Measurements from ENCODE around the gene SPEF2.

SPEF2 gene

GRCh38 chr5:35758151-35758724, 140.6 kb downstream of the SPEF2 start:
- DNase-seq (ENCODE audit: low read depth), result no peak
- no peak overlapping the region for H3K4me3 ChIP-seq (ENCODE audit: low read depth, low read length)
- TF ChIP-seq POLR2A (IDR thresholded peaks at IDR 0.05; ENCODE audit: extremely low read depth, insufficient read length) (no peak), MAX (IDR thresholded peaks at IDR 0.05; ENCODE audit: low read depth, low read length) (no peak), MYC (IDR thresholded peaks at IDR 0.05; ENCODE audit: low read depth, low read length) (no peak), CTCF (IDR thresholded peaks at IDR 0.05; ENCODE audit: low read depth, low read length) (no peak)

- TF ChIP-seq CTCF (IDR thresholded peaks at IDR 0.05; ENCODE audit: low read depth, low read length) (no peak), MYC (IDR thresholded peaks at IDR 0.05; ENCODE audit: low read depth, low read length) (no peak), POLR2A (IDR thresholded peaks at IDR 0.05; ENCODE audit: extremely low read depth, insufficient read length) (no peak), MAX (IDR thresholded peaks at IDR 0.05; ENCODE audit: low read depth, low read length) (no peak)
- DNase-seq (ENCODE audit: low read depth), result no peak
- no peak overlapping the region for H3K4me3 ChIP-seq (ENCODE audit: low read depth, low read length)
These were observed 143.9 kb downstream of the SPEF2 start for GRCh38 chr5:35761541-35761940.

GRCh38 chr5:35762368-35762767, 144.7 kb downstream of the SPEF2 start:
- no peak overlapping the region for H3K4me3 ChIP-seq (ENCODE audit: low read depth, low read length)
- no peak for TF ChIP-seq MAX (IDR thresholded peaks at IDR 0.05; ENCODE audit: low read depth, low read length)
- TF ChIP-seq CTCF (IDR thresholded peaks at IDR 0.05; ENCODE audit: low read depth, low read length), result no peak
- no peak for TF ChIP-seq MYC (IDR thresholded peaks at IDR 0.05; ENCODE audit: low read depth, low read length)
- no peak for TF ChIP-seq POLR2A (IDR thresholded peaks at IDR 0.05; ENCODE audit: extremely low read depth, insufficient read length)
- DNase-seq (ENCODE audit: low read depth), result no peak

- no peak for DNase-seq (ENCODE audit: low read depth)
- no peak overlapping the region for H3K4me3 ChIP-seq (ENCODE audit: low read depth, low read length)
- no peak for TF ChIP-seq MAX (IDR thresholded peaks at IDR 0.05; ENCODE audit: low read depth, low read length)
- no peak for TF ChIP-seq POLR2A (IDR thresholded peaks at IDR 0.05; ENCODE audit: extremely low read depth, insufficient read length)
These were observed 148.3 kb downstream of the SPEF2 start for GRCh38 chr5:35765921-35766320.

- TF ChIP-seq CTCF (IDR thresholded peaks at IDR 0.05; ENCODE audit: low read depth, low read length) (no peak), MYC (IDR thresholded peaks at IDR 0.05; ENCODE audit: low read depth, low read length) (no peak), MAX (IDR thresholded peaks at IDR 0.05; ENCODE audit: low read depth, low read length) (no peak), POLR2A (IDR thresholded peaks at IDR 0.05; ENCODE audit: extremely low read depth, insufficient read length) (no peak)
- DNase-seq (ENCODE audit: low read depth), result no peak
These were observed 153.6 kb downstream of the SPEF2 start for GRCh38 chr5:35771300-35771699.

GRCh38 chr5:35771839-35772238, 154.2 kb downstream of the SPEF2 start:
- TF ChIP-seq CTCF (IDR thresholded peaks at IDR 0.05; ENCODE audit: low read depth, low read length), result no peak
- no peak for TF ChIP-seq MYC (IDR thresholded peaks at IDR 0.05; ENCODE audit: low read depth, low read length)
- TF ChIP-seq MAX (IDR thresholded peaks at IDR 0.05; ENCODE audit: low read depth, low read length), result no peak
- TF ChIP-seq POLR2A (IDR thresholded peaks at IDR 0.05; ENCODE audit: extremely low read depth, insufficient read length), result no peak
- no peak for DNase-seq (ENCODE audit: low read depth)
- H3K4me3 ChIP-seq (ENCODE audit: low read depth, low read length), result no peak overlapping the region

More at GRCh38 chr5:35771300-35771699, 153.6 kb downstream of the SPEF2 start:
- H3K4me3 ChIP-seq (ENCODE audit: low read depth, low read length), result no peak overlapping the region

Measured in NB4 (cell line).